RWPE2 (cell line): ENCODE measurements around the gene SAMD8.
"Not testable (repeated sequence)": the region's sequence is repeated elsewhere in the genome, so short reads cannot be mapped to it uniquely, and the experiment has no call there.

ENCODE experiments used
- ATAC-seq: fragments of 200-7000 bp; cut with Tn5 transposase; 3 replicates; pipeline ENCODE4 v1.9.1; 2021; ENCODE audit warnings: low read depth
- DNase-seq: peaks from one replicate; pipeline ENCODE4 v3.0.0-alpha.2; 2020; ENCODE audit warnings: low spot score
- H3K27ac ChIP-seq: fragments of 450-650 bp; 2 replicates; pipeline ENCODE4 v1.5.1; 2017; ENCODE audit warnings: mild to moderate bottlenecking; ENCODE audit not compliant: poor library complexity, severe bottlenecking
- H3K27me3 ChIP-seq: fragments of 250-450 bp; sonication (Bioruptor Pico); 2 replicates; pipeline ENCODE4 v1.5.1; 2021; ENCODE audit warnings: mild to moderate bottlenecking, moderate library complexity; ENCODE audit not compliant: insufficient read depth, poor library complexity, severe bottlenecking
- H3K36me3 ChIP-seq: fragments of 250-450 bp; sonication (Bioruptor Pico); 2 replicates; pipeline ENCODE4 v1.5.1; 2020; ENCODE audit warnings: low read depth, mild to moderate bottlenecking, moderate library complexity
- H3K4me1 ChIP-seq: fragments of 250-450 bp; sonication (Bioruptor Pico); 2 replicates; pipeline ENCODE4 v1.5.1; 2021; ENCODE audit warnings: mild to moderate bottlenecking, moderate library complexity; ENCODE audit not compliant: insufficient read depth, poor library complexity, severe bottlenecking
- H3K4me3 ChIP-seq: fragments of 250-450 bp; sonication (Bioruptor Pico); 2 replicates; pipeline ENCODE4 v1.5.1; 2021; ENCODE audit warnings: mild to moderate bottlenecking, moderate library complexity; ENCODE audit not compliant: severe bottlenecking
- H3K9me3 ChIP-seq: fragments of 250-450 bp; sonication (Bioruptor Pico); 2 replicates; pipeline ENCODE4 v1.5.1; 2021; ENCODE audit warnings: mild to moderate bottlenecking, moderate library complexity; ENCODE audit not compliant: severe bottlenecking
- CTCF ChIP-seq: fragments of 450-650 bp; IDR thresholded peaks from one replicate; pipeline ENCODE4 v1.5.1; 2017; ENCODE audit warnings: mild to moderate bottlenecking, moderate library complexity; ENCODE audit not compliant: poor library complexity, severe bottlenecking

The SAMD8 gene

GRCh38 chr10:75111907-75112679 is 637 bp downstream of the SAMD8 start:
- TF ChIP-seq CTCF = no peak

GRCh38 chr10:75115137-75115536 is 3.7 kb downstream of the SAMD8 start:
- ATAC-seq = no peak
- no peaks in the 10 kb centered on the region for H3K9me3 ChIP-seq
- TF ChIP-seq CTCF = no peak
- peaks cover 8% of the 10 kb centered on the region; the same call in 1 of the 2 replicates for H3K36me3 ChIP-seq
- H3K4me3 ChIP-seq = no peak overlapping the region
- peaks cover 12% of the 10 kb centered on the region for H3K4me1 ChIP-seq
- no peak overlapping the region for H3K27ac ChIP-seq
- no peak for DNase-seq
- H3K27me3 ChIP-seq = no peaks in the 10 kb centered on the region

More at GRCh38 chr10:75111907-75112679, 637 bp downstream of the SAMD8 start:
- no peaks in the 10 kb centered on the region for H3K27me3 ChIP-seq
- H3K27ac ChIP-seq = peak overlapping the region; percentile 85
- H3K4me3 ChIP-seq = peak overlapping the region; percentile 73
- peaks cover 20% of the 10 kb centered on the region for H3K4me1 ChIP-seq
- H3K9me3 ChIP-seq = no peaks in the 10 kb centered on the region
- ATAC-seq = peak; percentile 56
- DNase-seq = no peak
- H3K36me3 ChIP-seq = peaks cover 8% of the 10 kb centered on the region; the same call in 1 of the 2 replicates

GRCh38 chr10:75116941-75117775 is 5.7 kb downstream of the SAMD8 start:
- peaks cover 15% of the 10 kb centered on the region for H3K4me1 ChIP-seq

GRCh38 chr10:75117995-75118394 is 6.5 kb downstream of the SAMD8 start:
- Histone ChIP-seq H3K36me3 (peaks cover 8% of the 10 kb centered on the region; the same call in 1 of the 2 replicates), H3K9me3 (no peaks in the 10 kb centered on the region), H3K4me1 (peaks cover 12% of the 10 kb centered on the region), H3K27me3 (no peaks in the 10 kb centered on the region), H3K27ac (no peak overlapping the region), H3K4me3 (no peak overlapping the region)
- TF ChIP-seq CTCF = no peak
- DNase-seq = no peak
- no peak for ATAC-seq

More at GRCh38 chr10:75116941-75117775, 5.7 kb downstream of the SAMD8 start:
- H3K4me3 ChIP-seq, H3K36me3 ChIP-seq, H3K9me3 ChIP-seq, H3K27me3 ChIP-seq, H3K27ac ChIP-seq, DNase-seq: not testable (repeated sequence)
- peak; percentile 33; the same call in 1 of the 3 replicates for ATAC-seq

GRCh38 chr10:75119444-75120066 is 8.1 kb downstream of the SAMD8 start:
- not testable (repeated sequence) for H3K27ac ChIP-seq, H3K4me1 ChIP-seq, H3K9me3 ChIP-seq, H3K36me3 ChIP-seq, ATAC-seq, H3K4me3 ChIP-seq, H3K27me3 ChIP-seq, DNase-seq
